HG02610 (cell line): ENCODE results near the gene VTI1A.

Experiments
- ATAC-seq: cut with Tn5 transposase; IDR thresholded peaks from one replicate; pipeline ENCODE4 v1.9.1; 2021; ENCODE audit warnings: mild to moderate bottlenecking, moderate library complexity; ENCODE audit not compliant: unreplicated experiment

VTI1A gene

DNA sequence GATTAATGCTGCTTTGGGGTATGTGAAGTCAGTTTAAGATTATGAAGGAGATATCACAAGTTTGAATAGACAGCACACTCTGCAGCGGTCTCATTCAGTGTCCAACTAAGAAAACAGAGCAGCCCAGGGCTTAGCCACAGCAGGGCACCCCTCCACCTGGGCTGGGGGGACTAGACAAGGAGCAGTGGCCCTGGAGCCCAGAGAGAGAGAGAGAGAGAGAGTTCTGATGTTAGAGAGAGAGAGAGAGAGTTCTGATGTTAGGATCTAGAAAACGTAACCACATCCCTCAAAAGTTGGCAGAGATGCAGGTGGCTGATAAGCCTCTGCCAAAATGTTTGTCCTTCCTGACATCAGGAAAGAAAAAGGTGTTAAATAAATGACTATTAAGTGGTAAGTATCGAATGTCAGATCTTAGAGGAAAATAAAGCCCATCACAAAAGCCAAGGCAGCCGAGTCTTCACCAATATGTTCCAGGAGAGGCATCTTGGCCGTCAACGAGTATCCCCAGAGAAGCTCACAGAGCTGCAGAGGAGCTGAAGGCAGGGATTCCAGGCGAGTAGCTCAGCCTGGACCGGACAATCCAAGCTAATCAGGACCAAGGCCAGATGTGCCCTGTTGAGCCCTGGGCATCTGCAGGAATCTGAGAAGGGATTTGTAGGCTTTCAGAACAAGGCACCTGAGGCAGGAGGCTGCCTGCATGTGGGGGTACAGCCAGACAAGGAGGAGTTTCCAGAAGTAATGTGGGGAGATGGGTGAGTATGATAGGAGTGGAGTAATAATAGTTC lies 352.9 kb downstream of the VTI1A start:
- ATAC-seq: no peak

DNA sequence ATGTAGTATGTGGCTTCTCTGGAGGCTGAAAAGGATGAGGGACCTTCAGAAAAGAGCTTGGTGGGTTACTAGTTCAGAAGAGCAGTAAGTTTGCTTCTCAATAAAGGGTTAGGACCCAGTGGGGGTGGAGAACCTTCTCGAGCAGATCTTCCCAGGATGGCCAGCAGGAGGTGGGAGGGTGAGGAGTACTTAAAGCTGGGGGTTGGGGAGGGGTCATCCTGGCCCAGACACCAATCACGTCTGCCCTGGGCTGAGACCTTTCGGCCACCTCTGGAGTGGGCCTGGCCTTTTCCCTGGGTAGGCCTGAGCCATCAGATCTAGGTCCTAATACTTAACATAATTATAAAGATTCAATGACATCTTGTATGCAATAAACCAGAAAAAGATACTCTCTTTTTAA lies 354.0 kb downstream of the VTI1A start:
- ATAC-seq: no peak

DNA sequence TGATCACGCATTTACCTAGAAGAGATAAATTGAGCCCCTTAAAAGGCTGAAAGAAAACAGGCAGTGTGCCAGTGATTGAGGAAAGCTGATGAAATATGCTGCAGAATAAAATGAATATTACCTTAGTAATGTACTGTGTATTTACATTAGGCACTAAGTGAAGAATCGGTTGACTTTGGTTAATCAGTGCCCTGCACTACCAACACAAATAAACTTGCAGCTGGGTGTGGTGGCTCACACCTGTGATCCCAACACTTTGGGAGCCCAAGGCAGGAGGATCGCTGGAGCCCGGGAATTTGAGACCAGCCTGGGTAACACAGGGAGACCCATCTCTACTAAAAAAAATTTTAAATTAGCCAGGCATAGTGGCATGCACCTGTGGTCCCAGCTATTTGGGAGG lies 354.7 kb downstream of the VTI1A start:
- ATAC-seq: no peak

DNA sequence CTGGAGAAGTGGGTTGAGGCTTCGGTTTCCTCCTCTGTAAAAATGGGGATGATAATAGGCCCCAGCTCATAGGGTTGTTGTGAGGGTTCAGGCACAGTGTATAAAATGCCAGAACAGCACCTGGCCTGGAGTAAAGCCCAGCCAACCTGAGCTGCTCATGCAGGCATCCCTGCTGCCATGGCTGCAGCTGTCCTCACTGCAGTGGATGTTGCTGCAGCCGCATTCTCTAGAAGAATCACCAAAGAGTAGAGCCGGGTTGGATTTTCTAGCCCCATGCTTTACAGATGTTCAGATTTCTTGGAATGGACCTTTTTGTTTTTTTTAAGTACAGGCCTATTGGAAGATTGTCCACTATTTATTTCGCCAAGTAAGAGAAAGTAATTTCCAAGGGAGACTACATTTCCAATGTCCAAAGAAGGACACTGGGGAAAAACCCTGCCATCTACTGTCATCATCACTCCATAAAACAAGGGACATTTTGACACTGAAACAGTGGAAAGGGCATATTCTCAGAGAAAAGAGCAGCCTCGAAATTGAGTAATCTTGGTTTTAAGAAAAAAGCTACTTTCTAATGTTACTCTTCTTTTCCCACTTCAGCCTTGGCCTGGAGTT lies 355.5 kb downstream of the VTI1A start:
- no peak for ATAC-seq

DNA sequence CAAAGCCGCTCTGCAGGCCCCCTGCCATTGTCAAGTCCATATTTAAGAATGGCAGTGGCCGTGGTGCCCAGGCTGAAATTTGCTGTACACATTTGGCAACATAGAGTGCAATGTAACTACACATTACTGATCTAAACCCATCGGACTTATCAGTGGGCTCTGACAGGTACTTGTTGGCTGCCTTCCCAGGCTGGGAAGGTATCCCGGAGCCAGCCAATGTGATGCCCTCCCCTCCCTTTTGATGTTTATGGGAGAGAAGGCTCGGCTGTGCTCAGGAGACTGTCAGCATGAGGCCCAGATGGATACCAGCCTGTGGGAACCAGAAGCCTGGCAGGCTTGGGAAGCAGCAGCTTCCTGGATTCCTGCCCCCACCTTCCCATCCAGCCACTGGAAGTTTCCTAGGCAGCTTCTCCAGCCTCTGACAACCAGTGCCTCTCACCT lies 357.0 kb downstream of the VTI1A start:
- ATAC-seq: no peak

DNA sequence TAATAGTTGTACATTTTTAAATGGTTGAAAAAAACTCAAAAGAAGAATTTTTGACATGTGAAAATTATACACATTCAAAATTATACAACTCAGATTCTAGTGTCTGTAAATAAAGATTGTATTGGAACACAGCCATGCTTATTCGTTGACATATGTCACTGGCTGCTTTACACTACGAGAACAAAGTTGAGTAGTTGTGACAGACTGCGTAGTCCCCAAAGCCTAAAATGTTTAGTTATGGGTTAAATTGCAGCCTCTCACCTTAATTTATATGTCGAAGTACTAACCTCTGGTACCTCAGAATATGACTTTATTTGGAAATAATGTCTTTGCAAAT lies 358.2 kb downstream of the VTI1A start:
- no peak for ATAC-seq

DNA sequence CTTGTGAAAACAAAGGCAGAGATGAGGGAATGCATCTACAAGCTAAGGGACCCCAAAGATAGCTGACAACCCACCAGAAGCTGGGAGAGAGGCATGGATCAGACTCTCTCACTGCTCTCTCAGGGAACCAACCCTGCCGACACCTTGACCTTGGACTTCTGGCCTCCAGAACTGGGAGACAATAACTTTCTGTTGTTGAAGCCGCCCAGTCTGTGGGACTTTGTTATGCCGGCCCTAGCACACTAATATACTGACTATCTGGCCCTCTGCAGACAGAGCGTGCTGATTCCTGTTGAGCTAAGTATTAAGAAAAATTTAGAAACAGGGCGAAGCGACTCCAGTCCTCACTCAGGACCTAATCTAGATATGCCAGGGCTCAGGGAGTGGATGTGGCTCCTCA lies 358.7 kb downstream of the VTI1A start:
- ATAC-seq: no peak

DNA sequence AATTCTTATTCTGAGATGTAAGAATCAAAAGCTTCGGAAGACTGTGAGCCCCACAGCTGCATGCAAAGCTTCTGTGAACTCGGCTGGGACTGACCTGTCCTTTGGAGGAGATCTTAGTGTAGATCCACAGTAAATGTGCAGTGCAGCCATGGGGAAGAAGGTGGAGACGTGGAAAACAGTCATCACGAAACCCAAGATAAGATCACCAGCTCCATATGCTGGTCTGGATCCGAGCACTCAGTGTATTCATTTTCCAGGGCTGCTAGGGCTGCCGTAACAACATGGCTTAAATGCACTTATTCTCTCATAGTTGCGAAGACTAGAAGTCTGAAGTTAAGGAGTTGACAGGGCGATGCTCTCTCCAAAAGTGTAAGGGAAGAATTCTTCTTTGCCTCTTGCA lies 360.0 kb downstream of the VTI1A start:
- no peak for ATAC-seq

DNA sequence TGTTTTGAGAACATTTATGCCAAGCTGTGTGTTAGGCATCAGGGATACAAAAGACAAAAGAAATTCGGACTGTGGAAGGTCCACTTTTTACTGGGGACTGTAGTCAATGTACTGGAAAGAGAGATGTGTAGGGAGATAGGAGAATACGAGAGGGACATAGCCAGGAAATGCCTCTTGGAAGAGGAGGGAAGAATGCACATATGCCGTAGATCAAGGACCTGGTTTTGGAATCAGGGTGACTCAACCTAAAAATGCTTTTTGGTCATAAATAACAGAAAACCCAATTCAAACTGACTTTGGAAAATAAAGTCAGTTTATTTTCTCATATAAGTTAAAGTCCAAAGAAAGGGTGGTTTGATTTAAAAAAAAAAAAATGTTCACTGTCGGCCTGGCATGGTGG lies 362.7 kb downstream of the VTI1A start:
- no peak for ATAC-seq

DNA sequence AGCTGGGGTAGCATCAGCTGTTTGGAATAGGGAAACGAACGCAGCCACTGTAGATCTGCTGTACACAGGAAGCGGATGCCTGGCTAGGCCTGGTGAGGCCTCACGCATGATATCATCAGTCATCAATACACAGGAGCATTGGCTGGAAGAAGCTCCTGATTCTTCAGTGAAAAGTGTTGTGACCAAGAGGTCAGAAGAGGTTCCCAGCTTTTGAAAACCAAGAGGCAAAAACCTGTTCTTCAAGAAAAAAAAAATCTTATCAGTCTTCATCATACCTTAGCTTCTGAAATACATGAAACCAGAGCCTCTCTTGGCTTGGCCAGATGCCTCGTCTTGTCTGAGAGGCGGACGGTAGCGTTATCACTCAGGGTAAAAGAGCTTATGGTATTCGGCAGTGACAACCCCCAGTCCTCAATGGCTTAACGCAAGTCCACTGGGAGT lies 363.7 kb downstream of the VTI1A start:
- no peak for ATAC-seq

DNA sequence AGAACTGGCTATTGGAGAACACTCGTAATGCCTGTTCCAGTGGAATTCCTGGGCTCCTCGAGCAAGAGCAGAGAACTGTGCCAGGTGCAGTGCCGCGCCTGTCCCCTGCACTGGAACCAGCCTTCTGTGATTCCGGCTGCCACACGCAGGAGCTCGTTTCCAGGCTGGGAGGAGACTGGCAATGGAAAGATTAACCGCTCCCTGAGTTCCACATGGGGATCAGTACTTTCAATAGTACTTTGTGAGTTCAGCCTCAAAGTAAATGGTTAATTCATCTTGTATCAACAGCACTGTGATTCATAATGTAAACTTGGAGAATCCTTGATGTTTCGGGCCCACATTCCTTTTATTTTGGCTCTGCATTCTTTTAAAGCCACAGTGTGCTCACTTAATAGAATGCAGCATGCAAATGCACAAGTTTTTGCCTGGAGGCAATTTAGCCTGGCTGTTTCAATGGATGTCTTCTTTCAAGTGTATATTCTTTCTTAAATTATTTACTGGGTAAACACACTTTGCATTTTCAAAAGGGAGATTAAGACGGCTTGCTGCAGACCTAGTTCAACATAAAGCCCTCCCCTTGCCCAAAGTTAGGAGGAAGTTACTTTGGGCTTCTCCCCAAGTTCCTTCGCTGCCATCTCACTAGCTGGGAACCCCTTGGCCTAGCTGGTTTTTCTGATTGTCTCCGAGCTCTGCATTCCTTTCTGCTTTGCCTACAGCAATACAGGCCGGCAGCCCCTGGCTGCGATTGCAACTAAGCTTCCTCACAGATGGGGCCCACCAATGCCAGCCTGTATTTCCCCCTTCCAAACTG lies 364.9 kb downstream of the VTI1A start:
- no peak for ATAC-seq

DNA sequence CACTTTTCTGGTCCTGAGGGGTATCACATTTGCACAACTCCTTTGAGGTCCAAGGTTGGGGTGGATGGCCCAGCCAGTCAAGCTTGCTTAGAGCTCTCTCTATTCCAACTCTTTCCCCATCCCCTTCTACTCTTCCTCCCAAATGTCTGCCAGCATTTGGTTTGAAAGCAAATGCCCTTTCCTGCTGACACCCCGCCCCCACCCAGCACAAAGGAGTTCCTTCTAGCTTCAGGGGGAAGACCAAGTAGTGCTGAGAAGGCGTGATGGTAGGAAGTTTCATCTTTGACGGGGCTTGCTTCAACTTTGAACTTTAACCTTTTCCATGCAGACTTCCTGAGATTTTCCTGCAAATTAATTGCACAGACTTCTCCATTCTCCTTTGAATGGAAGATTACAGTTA lies 365.6 kb downstream of the VTI1A start:
- ATAC-seq: no peak

DNA sequence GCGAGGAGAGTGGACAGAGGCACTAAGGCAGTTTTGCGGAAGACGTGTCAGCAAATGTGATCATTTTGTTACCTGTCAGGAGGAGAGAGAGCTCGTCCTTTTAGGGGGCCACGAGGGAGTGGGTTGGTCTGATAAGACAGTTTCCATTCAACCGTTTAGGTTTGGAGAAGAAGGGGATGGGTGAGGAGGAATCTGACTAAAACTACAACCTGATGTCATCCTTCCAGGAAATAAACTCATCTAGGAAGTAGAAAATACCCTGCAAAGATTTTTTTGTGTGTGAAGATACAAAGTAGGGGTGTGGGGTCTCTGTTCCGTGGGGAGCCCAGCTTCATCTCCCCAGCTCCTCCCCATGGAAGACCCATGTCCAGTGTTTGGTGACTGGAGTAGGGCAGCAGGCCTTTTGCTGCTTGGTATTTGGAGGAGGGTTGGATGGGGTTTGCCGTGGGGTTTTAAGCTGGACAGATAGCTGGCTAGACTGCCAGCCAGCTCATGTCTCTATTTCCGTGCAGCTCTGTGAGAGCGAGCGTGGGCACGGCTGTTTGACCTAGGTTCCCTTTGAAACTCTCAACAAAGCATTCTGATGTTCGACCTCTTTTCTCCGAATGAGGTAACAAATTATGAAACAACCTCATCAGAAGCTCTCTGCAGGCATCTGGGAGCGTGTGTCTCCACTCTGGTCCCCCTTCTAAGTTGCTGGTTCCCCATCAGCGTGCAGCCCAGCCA lies 367.0 kb downstream of the VTI1A start:
- ATAC-seq: no peak

DNA sequence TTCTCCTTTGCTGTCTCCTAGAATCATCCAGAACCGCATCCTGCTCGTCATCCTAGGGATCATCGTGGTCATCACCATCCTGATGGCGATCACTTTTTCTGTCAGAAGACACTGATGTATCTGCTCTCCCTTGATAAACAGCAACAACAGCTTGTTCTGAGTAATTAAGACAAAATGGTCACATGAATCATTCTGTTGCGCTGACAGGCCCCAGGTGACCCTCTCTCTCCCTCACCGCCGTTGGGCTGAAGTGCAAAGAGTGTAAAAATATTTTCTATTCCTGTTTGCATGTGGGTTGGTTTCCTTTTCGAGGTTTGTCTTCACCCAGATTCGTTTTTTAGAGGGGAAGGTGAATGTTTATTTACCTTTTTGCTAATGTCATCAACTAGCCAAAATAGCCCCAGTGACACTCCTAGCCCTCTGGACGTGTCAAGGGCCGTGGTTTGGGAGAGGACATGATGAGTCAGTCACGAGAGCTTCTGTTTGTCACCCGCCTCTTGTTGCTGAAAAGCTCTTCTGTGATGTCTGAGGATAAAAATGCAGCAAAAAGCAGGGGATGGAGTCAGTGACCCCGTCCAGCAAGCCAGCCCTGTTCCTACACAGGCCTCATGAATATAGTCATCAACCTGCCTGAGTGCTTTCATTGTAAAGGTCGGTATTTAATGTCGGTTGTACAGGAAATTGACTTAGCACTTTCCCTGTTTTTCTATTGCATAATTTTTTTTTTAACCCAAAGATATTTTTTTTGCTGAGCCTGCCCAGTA lies 368.4 kb downstream of the VTI1A start:
- no peak for ATAC-seq

DNA sequence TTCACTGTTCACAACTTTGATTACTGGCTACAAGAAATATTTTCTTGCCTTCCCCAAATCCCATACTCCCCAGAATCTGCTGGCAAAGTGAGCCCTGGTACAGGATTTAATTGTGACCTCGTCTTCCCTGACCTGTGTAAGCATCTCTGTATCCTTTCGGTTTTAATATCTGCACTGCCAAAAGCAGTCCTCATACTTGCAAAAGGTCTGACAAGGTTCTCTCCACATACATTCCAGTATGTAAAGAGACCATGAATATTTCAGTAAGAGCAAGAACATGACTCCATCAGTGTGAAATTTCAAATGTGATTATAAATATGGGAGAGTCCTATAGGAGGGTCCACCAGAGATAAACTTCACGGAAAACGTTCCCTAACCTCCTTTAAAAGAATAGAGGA lies 369.0 kb downstream of the VTI1A start:
- ATAC-seq: no peak

DNA sequence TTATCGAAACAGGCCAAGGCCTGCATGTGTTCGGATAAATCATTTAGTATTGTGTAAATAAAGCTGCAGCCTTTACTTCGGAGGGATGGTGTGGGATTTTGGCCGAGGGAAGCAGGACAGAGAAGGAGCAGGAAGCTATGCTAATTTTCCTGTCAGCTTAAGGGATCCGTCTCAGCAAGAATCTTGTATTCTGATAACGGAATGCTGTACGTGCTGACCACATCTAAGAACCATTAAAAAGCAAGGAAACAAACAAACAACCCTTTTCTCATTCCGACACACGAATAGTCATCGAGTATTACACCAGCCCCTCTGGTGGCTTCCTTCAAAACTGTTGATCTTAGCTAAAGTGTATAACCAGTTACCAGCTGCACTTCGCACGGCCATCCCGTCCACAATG lies 369.9 kb downstream of the VTI1A start:
- no peak for ATAC-seq

DNA sequence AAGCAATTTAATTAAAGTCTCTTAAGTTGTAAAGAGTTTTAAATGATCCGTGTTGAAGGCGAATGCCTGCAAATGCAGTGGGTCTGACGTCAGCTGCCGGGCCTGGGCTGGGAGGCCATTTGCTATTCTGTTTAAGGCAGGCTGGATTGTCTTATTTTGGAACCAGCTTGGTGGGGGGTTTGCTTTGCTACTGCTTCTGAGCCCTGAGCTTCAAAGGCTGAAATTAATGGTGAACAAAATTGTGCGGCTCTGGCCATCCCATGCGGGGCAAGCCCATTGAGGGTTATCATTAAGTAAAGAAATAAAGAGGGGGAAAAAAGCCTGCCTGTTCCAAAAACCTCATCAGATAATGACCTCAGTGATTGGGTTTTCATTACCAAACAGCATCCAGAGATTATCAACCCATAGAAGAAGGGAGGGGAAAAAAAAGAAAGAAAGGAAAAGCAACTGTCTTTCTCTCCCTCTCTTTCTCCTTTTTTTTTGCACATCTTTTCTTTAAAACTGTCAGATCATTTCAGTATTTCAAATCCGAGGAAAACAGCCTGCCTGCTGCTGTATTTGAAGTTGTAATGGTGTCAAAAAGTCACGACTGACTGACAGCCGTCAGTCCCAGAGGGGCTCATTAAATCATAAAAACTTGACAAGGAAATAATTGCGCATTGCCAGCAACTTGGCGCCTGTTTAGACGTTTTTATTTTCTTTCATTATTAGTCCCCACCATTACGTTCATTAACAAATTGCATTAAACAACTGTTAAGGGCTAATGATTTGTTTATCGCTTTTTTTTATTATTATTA lies 371.2 kb downstream of the VTI1A start:
- ATAC-seq: no peak

DNA sequence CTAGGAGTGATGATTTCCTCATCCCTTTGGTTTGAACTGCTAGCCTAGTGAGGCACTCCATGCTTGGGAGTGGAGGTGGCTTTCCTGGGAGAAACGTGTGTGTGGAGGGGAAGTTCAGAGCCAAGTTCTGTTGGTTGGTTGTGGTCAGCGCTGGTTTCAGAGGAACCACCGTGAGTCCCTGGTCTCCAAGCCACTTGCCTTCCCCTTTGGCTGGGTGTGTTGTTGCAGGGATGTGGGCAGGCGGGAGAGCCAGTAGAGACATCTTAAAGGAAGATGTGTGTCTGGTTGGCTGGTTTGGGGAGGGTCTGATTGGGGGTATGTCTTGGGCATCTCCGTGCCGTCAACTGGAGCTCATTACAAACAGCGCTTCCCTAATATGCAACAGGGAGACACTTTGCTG lies 372.2 kb downstream of the VTI1A start:
- no peak for ATAC-seq

DNA sequence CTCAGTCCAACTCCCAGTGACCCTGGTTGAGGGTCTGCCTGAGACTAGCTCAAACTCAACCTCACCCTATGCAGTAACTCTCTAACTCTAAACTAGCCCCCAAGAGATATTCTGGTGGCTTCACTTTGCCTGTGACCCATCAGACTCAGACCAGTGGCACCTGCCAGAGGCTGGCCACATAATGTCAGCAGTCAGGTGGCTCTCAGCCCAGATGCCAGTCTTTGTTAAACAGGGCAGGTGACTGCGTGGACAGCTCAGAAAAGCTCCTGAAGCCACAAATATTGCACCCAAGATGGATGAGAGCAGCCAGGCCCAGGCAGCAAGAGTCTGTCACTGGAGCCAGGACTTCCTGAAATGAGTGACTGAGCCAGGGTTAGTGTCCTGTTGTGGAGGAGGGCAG lies 373.3 kb downstream of the VTI1A start:
- no peak for ATAC-seq

DNA sequence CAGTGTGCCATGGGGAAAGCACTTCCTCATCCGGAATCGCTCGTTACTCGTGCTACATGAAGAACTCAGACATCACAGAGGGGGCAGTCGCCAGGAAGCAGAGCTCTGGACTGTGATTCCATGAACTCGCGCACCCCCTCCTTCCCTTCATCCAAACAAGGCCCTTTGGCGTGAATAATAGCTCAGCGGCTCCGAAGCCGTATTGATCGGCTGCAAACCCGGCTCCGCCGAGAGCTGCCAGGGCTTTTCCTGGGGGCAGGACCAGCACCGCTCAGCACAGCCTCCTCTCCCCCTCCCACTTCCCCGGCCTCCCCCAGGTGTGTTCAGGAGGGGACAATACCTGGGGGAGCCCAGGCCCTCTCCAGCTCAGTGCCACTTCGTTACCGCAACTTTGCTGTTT lies 374.0 kb downstream of the VTI1A start:
- ATAC-seq: no peak
